ENCODE results near the gene MEIKIN.

The MEIKIN gene

GRCh38 chr5:131980696-131981095 is 35.2 kb upstream of the MEIKIN start:
- no peak for TF ChIP-seq SIN3A (IDR thresholded peaks at IDR 0.05; ENCODE audit: borderline replicate concordance, insufficient read depth, low read length)
- no peak for TF ChIP-seq POLR2AphosphoS5 (IDR thresholded peaks at IDR 0.05; ENCODE audit: low read depth, low read length)
- TF ChIP-seq REST (IDR thresholded peaks at IDR 0.05; ENCODE audit: insufficient read depth in 1 of 2, low read depth in 2 of 2, low read length in 2 of 2): no peak
- TF ChIP-seq TAF1 (IDR thresholded peaks at IDR 0.05; ENCODE audit: borderline replicate concordance, insufficient read depth, low read length): no peak
- no peak for TF ChIP-seq FOXP2 (optimal IDR thresholded peaks at IDR 0.05; ENCODE audit: borderline replicate concordance, extremely low read depth, extremely low read length, insufficient read depth)

- TF ChIP-seq POLR2AphosphoS5 (IDR thresholded peaks at IDR 0.05; ENCODE audit: low read depth, low read length) (no peak), FOXP2 (optimal IDR thresholded peaks at IDR 0.05; ENCODE audit: borderline replicate concordance, extremely low read depth, extremely low read length, insufficient read depth) (no peak), TAF1 (IDR thresholded peaks at IDR 0.05; ENCODE audit: borderline replicate concordance, insufficient read depth, low read length) (no peak)
These were observed 34.4 kb upstream of the MEIKIN start for GRCh38 chr5:131979816-131980215.

- TF ChIP-seq FOXP2 (optimal IDR thresholded peaks at IDR 0.05; ENCODE audit: borderline replicate concordance, extremely low read depth, extremely low read length, insufficient read depth) (no peak), REST (IDR thresholded peaks at IDR 0.05; ENCODE audit: insufficient read depth in 1 of 2, low read depth in 2 of 2, low read length in 2 of 2) (no peak)
These were observed 31.7 kb upstream of the MEIKIN start for GRCh38 chr5:131977212-131977604.

- no peak for TF ChIP-seq POLR2AphosphoS5 (IDR thresholded peaks at IDR 0.05; ENCODE audit: low read depth, low read length)
- TF ChIP-seq REST (IDR thresholded peaks at IDR 0.05; ENCODE audit: insufficient read depth in 1 of 2, low read depth in 2 of 2, low read length in 2 of 2): no peak
- TF ChIP-seq FOXP2 (optimal IDR thresholded peaks at IDR 0.05; ENCODE audit: borderline replicate concordance, extremely low read depth, extremely low read length, insufficient read depth): no peak
- no peak for TF ChIP-seq SIN3A (IDR thresholded peaks at IDR 0.05; ENCODE audit: borderline replicate concordance, insufficient read depth, low read length)
- no peak for TF ChIP-seq TAF1 (IDR thresholded peaks at IDR 0.05; ENCODE audit: borderline replicate concordance, insufficient read depth, low read length)
These were observed 31.1 kb upstream of the MEIKIN start for GRCh38 chr5:131976414-131977211.

GRCh38 chr5:131974956-131975726 is 29.7 kb upstream of the MEIKIN start:
- TF ChIP-seq REST (IDR thresholded peaks at IDR 0.05; ENCODE audit: insufficient read depth in 1 of 2, low read depth in 2 of 2, low read length in 2 of 2): no peak
- no peak for TF ChIP-seq TAF1 (IDR thresholded peaks at IDR 0.05; ENCODE audit: borderline replicate concordance, insufficient read depth, low read length)
- no peak for TF ChIP-seq SIN3A (IDR thresholded peaks at IDR 0.05; ENCODE audit: borderline replicate concordance, insufficient read depth, low read length)
- no peak for TF ChIP-seq POLR2AphosphoS5 (IDR thresholded peaks at IDR 0.05; ENCODE audit: low read depth, low read length)
- TF ChIP-seq FOXP2 (optimal IDR thresholded peaks at IDR 0.05; ENCODE audit: borderline replicate concordance, extremely low read depth, extremely low read length, insufficient read depth): no peak
